HTR-8/SVneo (cell line): ENCODE results near the gene PRKCA.

ENCODE experiments used
- DNase-seq: peaks from one replicate; pipeline ENCODE4 v3.0.0; 2011; ENCODE audit warnings: low spot score, mixed read lengths; ENCODE audit not compliant: insufficient read length
- FAIRE-seq: peaks from 2 replicates; lab custom pipeline; 2011; peaks lifted over from hg19 to GRCh38; lab: Jason Lieb, UNC

The PRKCA gene

DNA sequence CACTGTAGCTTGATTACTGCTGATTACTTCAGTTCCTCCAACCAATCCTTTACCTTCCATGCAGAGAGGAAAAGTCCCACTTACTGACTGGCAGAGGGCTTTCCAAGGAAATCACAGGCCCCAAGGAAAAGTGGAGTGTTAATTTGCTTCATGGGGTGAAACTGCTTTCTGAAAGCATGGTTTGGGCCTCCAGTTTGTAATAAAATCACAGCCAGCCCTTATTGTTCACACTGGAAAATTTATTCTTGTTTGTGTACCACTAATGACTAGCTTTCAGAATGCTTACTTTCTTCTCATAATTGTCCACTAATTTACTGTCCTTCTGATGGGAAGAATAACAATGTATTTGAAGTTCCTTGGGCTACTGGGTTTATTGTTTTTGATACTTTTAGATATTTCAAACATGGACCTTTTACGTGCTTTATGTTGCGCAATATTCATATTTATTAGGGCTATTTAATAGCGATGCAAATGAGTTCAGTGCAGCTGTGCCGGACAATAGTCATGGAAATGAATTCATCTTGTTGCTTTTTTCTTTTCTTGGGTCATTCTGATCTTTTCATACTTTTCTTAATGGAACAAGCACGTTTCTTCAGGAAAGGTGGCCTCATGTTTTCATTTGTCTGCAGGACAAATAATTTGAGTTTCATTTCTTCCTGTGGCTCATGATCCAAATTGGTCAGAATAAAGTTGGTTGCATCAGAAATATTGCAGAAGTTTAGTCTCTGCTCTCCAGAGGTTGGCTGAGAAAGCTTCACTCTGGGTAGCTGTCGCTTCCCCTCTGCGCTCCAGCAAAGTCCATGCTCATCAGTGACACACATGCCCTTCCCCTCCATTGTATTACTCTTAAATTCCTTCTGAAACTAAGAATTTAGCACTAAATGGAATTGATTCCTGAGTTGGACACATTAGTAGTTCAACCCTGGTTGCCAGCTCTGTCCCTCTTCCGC is 128.7 kb downstream of the PRKCA start:
- FAIRE-seq, result no peak
- DNase-seq, result no peak

DNA sequence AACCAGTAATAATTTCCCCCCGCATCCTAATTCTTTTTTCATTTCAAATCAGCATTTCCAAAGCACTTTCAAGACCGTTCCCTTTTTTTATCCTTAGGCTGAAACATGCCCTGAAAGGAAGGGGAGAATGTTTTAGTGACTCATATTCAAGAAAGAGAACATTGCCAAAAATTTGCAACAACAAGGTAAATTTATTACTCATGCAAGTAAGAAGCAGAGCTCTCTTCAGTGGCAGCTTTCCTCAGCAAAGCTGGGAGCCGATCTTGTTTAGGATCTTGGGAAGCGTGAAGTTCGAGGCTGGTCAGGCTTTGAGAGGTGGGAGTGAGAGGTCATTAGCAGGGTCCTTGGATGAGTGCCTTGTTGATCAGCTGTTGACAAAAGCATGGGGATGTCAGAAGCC is 129.5 kb downstream of the PRKCA start:
- FAIRE-seq (peak; percentile 23), DNase-seq (peak; percentile 57)

DNA sequence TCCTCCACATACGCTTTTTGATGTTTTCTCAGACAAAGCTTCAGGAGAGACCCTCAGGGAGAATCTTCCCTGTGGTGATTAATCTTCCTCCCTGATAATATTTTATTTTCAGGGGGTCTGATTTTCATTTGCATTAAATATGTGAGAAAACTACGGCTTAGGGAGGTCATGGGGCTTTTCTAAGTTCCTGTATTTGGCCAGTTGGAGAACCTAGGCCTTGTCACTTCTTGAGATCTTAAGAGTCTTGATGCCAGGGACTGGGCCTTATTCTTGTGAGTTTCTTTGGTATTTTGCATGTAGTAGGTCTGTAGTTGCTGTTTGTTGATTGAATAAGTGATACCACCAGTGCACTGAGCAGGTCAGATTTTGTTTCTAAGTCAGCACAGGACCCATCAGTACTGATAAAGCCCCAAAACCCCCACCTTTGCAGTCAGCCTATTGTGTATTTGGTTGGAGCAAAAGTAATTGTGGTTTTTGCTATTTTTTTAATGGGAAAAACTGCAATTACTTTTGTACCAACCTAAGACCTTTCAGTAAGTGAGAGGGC is 130.1 kb downstream of the PRKCA start:
- no peak for FAIRE-seq
- no peak for DNase-seq

DNA sequence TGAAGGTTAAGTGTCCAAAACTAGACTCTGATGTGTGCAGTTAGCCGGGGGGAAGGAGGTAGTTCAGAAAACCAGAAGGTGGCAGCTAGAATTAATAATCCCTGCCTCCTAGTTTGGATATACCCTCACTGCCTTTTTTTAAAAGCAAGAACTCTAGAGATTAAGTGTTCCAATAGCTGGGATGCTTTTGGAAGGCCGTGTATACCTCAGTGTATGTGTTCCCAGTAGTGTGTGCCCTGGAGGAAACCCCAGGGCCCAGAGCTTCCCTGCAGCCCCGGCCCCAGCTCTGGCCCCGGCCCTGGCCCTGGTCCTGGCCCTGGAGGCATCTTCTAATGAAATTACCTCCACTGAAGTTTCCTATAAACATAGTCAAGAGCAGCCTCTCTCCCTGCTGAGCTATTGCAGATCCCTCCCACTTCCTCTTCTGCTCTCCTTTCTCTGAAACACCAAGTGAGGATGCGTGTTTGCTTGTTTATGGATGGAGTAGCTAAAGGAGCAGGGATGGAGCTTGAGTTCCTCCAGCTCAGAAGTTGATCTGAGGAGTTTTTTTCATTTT is 130.7 kb downstream of the PRKCA start:
- peak; percentile 45 for DNase-seq
- no peak for FAIRE-seq

DNA sequence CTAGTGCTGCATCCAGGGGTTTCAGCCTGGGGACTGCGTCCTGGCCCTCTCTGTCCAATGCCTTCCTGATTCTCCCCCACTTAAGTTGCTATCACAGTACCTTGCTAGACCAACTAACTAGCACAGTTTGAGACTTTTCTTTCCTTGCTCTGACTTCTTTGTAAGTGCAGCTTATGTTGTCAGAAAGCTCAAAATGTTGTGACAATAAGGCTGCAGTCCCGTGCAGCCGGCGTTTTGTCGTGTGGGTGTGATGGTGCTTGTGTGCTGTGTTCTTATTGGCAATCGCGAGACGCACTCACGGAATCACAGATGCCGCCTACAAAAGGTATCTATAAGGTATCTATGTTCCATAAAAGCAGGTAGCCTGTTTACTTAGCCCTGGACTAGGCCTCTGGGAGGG is 132.8 kb downstream of the PRKCA start:
- FAIRE-seq, result no peak
- no peak for DNase-seq

DNA sequence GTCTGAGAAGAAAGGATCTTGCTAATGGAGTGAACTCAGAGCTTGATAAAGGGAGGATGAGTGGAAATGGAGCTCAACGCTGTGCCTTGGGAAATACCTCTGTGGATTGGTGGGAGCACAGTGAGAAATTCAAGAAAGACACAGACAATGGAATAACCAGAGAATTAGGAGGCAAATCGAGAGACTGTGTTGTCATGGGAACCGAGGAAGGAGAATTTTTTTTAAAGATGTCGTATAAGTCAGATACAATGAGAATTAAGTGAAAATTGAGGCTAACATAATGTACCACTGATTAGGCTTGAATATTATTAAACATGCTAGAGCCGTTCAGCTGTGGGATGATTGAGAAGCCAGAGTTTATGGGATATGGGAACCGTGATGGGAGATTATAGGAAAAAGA is 134.2 kb downstream of the PRKCA start:
- FAIRE-seq (no peak), DNase-seq (no peak)

DNA sequence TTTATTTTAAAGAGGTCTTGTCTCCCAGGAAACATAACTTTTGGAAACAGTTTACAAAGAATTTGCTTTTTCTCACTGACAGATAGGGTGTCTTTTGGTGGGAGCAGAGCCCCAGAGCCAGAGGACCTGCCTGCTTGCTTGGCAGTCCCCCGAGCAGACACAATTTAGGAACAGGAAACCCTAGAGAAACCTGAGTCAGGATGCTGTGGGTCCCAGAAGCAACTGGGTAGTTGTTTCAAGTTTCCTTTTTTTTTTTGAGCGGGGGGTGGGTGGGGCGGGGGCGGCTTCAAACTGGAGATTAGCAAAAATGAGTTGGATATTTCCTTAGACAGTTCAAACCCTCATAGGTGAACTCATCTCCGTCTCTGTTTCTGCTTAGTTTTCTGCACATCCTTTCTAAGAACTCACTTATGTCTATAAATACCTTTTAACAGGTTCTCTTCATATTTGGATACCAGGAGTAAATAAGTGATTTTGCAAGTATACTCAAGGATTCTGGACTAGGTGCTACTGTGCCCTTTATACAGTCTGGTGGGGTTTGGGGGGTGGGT is 135.1 kb downstream of the PRKCA start:
- DNase-seq, result no peak
- FAIRE-seq, result no peak

DNA sequence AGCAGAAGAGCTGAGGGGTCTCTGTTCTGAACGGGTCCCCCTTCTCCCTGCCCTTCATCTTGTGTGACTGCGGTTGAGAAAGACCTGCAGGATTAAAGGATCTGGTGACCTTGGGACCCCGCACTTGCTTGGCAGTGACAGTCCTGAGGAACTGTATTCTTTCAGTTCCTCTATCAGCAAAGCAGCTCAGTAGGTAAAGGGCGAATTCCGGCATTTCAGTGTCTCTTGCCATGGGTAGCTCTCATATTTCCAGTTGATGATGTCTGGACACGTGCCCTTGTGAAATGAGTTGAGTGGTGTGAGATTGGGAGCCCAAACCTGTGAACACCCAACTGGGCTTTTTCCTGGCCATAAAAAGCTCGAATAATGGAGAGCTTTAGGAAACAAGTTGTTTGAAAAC is 135.7 kb downstream of the PRKCA start:
- no peak for DNase-seq
- no peak for FAIRE-seq

DNA sequence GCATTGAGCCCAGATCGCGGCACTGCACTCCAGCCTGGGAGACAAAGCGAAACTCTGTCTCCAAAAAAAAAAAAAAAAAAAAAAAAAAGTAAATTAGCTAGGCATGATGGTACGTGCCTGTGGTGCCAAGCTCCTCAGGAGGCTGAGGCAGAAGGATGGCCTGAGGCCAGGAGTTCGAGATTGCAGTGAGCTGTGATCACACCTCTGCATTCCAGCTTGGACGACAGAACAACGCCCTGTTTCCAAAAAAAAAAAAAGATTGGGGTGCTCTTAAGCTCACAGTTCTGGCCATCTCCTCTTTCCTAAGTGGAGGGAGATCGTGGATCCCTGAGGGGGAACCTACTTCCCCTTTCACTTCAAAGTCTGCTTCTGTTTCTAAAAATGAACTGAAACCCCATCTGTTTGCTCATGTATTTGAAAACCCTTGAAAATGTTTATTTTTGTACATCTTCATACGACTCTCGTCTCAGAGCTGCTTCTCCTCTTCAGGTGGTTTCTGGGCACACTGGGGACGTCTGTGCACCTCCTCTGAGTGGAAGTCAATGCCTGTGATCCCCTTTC is 138.8 kb downstream of the PRKCA start:
- DNase-seq (no peak), FAIRE-seq (no peak)

DNA sequence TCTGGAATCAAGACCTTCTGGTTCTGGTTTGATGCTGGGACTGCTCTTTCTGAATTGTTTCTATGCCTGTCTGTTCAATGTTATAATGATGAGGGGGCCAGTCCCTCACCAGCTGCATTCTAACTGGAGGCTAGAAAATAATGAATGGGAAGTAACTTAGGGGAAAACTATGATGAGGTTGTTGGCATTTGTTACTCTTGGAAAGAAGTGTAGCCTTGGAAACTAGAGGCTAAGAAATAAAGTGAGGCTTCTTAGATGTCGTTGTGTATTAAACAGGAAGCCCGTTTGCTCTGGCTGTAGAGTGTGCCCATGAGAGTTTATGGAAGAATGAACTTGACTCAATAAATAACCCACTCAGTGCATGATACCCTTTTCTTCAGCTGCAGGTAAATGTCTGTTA is 140.8 kb downstream of the PRKCA start:
- no peak for FAIRE-seq

DNA sequence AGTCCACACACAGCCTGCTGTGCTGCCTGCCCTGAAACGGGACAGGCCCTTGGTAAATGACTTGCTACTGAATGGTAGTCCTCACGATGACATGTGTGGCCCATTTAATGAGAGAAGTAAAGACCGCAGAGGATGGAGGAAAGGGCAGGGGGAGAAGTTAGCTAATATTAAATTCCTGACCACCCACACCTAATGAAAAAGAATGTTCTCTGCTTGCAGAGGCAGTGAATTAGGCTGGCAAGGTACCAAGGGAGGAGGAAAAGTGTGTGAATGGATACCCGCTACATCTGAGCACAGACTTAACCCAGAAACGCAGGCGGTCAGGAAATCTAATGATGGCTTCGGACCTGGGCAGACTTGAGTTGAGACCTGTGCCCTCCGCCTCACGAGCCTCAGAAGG is 141.2 kb downstream of the PRKCA start:
- no peak for DNase-seq
- peak; percentile 64 for FAIRE-seq

More for the DNA sequence above, 140.8 kb downstream of the PRKCA start:
- no peak for DNase-seq

DNA sequence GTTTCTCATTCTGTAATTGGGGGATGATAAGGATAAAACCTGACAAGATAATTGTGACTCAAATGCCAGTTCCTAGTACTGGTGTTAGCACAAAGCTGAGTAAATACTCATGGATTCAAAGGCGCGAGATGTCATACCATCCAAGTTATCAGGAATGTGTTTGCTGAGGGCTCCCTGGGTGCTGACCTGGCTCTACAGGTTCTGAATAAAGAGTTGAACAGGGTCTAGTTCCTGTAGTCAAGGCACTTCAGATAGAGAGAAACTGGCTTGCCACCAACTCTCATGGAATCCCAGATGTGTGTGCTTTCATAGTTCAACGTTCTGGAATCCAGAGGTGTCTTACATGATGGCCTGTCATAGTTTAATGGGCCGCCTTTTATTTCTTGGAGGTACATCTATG is 141.6 kb downstream of the PRKCA start:
- DNase-seq, result no peak
- FAIRE-seq, result no peak

DNA sequence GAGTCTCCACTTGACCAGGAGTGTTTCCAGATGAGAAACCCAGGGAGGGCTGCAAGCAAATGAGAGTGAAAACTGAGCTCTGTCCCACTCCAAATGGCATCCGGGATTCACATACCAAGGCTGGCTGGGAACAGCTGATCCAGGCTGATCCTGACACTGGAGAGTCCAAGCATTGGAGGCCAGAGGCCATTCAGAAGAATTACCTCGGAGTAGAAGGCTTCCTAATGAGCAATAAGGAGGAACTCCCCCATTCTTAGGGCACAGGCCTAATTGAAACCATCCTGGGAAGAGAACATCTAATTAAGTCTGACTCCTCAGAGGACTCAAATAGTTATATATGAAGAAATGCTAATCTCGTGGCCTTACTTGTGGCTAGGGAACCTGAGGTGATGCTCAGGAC is 142.8 kb downstream of the PRKCA start:
- FAIRE-seq, result no peak
- no peak for DNase-seq

DNA sequence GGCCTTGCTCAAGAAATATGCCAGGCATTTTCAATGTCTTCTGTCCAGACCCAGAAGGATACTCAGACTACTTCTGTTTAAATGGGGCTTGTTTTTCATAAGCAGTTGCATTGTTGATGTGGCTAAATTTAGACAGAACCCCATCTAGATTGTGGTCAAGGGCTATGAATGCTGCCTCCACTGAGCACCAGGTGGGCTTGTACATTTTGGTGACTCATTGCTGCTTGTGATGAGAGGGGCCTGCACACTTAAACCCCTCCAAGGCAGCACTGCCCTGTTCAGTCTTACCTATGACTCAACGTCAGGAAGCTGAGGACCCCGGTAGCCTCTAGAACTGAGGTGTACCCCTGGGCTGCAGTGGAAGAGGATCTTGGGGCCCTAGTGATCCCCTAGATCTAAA is 144.0 kb downstream of the PRKCA start:
- FAIRE-seq, result no peak
- no peak for DNase-seq

DNA sequence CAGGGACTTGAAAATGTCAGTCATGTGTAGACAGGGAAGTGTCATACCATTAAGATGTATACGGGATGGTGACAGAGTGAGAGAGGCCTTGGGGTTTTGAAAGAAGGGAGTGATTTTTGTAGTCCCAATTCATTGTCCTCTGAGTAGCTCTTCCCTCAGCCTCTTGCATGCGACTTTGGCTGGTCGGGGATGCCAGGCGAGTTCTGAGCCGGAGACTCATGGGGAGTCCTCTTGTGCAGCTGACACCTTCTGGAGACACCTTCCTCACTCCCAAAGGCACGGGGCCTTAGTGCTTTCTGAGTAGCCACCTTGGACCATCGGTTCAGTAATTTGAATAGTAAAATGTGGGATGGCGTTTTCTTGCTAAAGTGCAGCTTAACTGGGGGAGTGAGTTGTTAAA is 144.7 kb downstream of the PRKCA start:
- FAIRE-seq, result no peak
- no peak for DNase-seq

DNA sequence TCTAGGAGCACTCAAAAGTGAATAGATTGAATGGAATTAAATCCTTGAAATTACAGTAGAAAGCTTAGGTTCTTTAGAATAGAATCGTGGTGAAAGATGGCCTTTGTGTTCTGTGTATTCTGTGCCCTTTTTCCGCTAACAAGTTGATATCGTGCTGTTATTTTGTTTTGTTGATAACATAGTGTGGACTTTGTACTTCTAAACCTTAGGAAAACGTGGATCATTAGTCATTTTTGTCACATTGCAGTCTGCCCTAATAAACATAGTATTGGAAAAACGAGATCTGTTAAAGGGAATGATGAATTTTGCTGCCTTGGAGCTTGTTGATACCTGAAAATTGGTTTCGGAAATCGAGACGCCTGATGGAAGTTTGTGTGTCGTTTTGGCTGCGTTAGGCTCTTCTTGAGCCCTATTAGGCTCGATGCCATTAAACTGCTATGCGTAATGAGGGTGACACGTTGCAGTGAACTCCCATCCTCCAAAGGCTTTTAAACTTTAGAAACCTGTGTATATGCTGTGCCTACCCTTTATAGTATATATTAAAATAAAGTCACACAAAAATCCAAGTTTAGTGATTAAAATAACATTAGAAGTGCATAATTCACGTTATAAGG is 145.7 kb downstream of the PRKCA start:
- FAIRE-seq (peak; percentile 44), DNase-seq (no peak)

DNA sequence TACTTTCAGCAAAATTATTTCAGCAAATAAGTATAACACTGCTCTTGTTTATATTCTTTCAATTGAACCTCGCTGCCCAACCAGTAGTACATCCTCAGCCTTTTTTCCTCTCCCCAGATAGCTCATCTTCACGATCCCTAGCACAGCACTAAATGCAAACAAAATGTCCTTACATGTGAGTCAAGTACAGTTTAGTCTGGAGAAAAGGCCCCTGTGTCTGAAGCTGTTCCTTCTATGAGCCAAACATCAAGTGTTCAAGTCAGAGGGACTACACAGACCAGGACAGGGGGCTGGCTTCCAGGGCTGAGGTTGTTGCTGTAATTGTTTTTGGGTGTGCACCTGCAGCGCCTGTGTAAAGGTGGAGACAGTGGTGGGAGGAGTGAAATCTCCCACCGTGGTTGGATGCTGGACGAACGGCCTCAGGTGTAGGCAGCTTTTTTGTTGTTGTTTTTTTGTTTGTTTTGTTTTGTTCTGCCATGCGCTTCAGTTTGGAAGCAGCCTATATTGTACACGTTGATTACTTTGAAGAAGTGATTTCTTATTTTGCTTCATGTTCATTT is 147.1 kb downstream of the PRKCA start:
- FAIRE-seq, result no peak

DNA sequence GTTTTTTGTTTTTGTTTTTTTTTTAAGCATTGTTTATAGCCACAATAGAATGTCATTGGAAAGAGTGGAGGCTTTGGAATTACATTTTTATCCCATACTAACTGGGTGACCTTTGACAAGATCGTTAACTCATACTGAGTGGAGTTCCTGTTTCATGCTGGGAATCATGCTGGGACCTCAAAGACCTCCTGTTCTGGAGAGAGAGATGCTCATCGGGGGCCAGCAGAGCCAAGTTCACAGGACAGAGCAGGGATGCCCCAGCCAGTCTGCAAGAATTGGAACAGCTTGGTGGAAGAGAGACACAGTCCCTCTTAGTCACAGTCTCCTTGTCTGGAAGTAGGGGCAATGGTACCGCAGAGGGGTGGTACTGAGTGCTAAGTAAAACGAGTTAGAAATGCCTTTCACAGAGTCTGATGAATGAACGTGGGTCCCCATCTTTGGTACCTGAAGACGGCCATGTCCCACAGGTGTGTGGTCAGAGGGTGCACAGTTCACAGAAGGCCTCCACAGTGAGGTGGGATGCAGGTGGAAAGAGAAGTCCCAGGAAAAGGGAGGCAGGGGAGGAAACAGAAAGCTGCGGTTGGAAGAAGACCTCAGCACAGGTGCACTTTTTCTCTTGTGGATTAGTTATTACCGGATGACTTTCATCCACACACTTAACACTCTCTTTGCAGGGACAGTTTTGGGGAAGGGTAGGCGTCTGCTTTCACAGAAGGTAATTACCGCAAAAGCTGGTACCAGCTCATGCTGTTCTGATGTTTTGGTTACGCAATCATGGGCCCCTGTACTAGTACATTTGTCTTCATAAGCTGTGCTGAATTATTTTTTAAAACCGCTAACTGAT is 147.8 kb downstream of the PRKCA start:
- FAIRE-seq, result no peak
- DNase-seq, result no peak

More for the DNA sequence above, 147.1 kb downstream of the PRKCA start:
- DNase-seq, result no peak

DNA sequence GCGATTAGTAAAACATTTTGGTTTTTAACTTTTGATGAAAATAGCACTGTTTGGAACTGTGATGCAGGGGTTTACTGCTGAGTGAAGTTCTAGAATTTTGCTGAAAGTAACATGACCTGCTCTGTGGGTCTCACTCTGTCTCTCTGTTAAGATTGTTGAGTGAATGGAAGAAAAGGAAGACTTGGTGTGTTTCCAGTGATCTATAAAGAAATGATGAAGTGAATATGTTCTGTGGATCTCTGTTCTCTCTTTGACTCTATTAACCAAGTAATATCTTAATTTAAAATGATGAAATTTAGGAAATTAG is 148.4 kb downstream of the PRKCA start:
- DNase-seq (no peak), FAIRE-seq (peak; percentile 80)
